AML-193 (cell line): ENCODE results near the gene HYDIN.
"Not testable (repeated sequence)": the region's sequence is repeated elsewhere in the genome, so short reads cannot be mapped to it uniquely, and the experiment has no call there.

Experiments
- DNase-seq, 2 experiments: peaks; one replicate each; lab custom pipeline; 2025; lab: John Stamatoyannopoulos, UW

The HYDIN gene

GRCh38 chr16:71225145-71225544 lies 5.4 kb downstream of the HYDIN start:
- DNase-seq, result no peak

GRCh38 chr16:71218306-71218963 lies 12.1 kb downstream of the HYDIN start:
- DNase-seq, result no peak

DNA sequence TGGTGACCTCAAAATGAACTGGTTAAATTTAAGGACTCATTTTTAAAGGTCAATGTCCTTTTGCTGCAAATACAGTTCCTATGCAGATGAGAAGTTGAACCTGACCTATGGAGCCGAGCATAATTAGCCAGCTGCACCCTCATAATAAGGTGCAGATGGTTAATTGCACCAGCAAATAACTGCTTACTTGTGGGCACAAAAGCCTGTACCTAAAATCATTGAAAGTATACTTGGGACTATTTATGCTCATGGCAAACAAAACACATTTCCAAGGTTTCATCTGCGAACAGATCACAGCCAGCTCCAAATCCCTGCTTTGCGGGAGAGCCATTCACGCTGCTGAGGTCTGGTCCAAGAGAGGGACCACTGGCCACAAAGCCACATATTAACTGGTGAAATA lies 13.0 kb downstream of the HYDIN start:
- no peak for DNase-seq

DNA sequence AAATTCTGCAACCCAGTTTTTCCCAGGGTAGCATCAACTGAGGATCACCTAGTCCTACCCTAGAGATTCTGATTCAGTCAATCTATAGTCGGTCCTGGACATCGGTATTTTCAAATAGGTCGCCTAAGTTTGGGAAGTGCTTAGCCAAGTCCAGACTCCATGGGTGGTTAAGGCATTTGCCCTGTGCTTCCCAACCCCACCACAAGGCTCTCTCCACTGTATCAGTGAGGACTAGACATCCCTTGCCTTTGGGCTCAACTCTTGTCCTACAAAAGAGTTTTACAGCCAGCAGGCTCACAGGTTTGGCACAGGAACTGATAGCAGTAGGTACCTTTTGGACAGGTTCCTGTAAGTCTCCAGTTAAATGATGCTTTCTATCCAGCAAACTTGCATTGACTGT lies 13.8 kb downstream of the HYDIN start:
- DNase-seq, result no peak

GRCh38 chr16:71214746-71215381 lies 15.7 kb downstream of the HYDIN start:
- DNase-seq, result peak; percentile 7 to 25

DNA sequence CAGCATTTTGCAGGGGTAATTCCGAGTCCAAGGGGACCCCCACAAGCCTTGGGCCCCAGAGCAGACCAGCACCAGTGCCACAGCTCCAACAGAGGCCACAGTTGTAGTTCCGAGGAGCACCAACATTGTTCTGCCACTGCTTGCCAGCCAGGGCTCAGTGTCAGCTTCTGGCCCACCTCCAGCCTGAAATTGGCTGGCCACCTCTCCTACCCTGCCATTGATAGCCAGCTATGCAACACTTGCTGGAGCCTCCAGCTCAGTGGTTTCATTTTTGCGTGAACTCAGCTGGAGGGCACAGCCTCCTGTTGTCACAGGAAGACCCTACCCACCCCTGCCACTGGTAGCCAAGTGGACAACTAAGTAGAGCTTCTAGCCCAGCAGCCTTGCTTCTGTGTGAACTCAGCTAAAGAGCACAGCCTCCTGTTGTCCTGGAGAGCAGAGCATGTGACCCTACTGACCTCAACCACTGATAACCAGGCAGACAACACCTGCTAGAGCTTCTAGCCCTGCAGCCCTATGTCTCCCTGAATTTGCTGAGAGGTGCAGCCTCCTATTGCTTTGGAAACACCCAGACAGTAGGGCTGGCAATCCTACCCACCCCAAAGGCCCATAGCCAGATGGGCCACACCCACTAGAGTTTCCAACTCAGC lies 24.9 kb downstream of the HYDIN start:
- DNase-seq, result no peak

DNA sequence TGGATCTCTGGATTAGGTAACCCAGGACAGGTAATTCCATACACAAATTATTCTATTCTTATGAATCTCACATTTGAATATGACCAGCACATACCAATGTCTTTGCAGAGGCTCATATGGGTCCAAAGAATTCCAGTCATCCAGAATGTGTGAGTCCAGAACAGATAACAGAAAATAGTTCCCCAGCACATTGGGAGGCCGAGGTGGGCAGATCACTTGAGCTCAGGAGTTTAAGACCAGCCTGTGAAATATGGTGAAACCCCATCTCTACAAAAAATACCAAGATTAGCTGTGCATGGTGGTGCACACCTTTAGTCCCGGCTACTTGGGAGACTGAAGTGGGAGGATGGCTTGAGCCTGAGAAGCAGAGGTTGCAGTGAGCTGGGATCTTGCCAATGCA lies 26.9 kb downstream of the HYDIN start:
- DNase-seq, result no peak

GRCh38 chr16:71201556-71201955 lies 29.0 kb downstream of the HYDIN start:
- no peak for DNase-seq

DNA sequence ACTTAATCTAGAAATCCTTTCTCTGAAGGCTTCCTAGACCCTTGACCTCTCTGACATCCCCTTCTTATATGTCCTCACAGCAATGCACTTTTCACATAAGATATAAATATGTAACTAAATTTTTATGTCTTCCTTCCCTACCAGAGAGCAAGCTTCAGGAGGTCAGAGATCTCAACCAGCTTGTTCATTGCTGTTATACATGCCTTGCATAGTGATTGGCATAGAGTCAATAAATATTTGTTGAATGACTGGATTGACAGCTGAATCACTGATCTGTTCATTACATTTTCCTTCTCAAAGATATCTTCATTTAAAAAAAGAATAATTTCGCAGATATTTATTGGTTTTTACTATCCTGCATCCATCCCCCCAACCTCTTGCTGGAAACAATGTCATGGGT lies 29.5 kb downstream of the HYDIN start:
- no peak for DNase-seq

DNA sequence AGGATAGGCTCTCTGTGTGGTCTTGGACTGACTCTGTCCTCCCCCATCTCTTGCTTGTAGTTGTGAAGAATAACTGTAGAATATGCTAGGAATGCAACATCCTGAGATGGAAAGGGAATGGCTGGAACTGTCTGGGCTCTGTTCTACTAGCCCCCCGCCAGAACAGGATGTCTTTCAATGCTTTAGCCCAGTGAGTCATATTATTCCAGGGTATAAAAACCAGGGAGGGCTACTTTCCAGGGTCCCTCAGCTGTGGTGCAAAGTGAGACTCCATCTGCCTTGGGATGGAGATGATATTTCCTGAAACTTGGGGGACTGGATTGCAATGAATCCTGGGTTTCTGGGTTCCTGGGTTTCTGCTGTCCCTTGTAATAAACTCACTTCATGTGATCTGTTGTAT lies 32.1 kb downstream of the HYDIN start:
- DNase-seq, result no peak

GRCh38 chr16:71192387-71192786 lies 38.1 kb downstream of the HYDIN start:
- DNase-seq, result no peak

DNA sequence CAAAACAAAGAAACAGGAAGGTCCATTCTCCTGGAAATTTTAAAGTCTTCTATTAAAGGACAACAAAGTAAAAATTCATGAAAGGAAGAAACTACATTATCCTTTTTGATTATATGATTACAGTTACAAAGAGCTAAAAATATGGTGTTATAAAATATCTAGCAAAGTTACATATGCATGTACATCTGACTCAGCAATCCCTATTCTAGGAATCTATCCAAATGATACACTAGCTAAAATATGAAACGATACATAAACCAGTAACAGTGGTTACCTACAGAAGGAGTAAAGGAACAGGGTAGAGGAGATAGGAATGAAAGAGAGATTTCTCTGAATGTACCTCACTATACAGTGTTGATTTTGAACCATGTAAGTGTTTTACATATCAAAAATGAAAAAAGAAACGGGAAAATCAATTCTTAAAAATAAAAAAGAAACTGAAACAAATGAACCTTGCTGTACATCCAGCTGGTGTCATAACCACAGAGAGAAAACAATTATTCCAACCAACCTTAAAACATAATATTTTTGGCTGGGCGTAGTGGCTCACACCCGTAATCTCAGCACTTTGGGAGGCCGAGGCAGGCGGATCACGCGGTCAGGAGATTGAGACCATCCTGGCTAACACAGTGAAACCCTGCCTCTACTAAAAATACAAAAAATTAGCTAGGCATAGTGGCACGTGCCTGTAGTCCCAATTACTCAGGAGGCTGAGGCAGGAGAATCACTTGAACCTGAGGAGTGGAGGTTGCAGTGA lies 41.4 kb downstream of the HYDIN start:
- no peak for DNase-seq

DNA sequence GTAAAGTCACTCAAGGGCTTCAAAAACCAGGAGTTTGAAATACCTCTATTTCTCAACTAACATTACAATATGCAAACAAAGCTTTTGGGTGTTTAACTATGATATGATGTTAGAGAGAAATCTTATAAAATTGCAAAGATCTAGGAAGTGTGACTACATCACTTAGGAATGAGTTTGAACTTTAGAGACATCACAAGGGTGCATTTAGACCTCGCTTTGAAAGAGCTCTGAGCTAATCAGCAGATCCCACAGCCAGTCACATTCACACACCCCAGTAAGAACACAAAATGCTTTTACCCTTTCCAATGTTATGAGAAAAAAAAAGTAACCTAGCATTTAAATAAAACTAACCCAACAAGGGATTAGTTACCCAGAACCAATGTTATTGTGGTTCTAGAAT lies 45.2 kb downstream of the HYDIN start:
- no peak for DNase-seq

GRCh38 chr16:71179569-71179968 lies 51.0 kb downstream of the HYDIN start:
- no peak for DNase-seq

DNA sequence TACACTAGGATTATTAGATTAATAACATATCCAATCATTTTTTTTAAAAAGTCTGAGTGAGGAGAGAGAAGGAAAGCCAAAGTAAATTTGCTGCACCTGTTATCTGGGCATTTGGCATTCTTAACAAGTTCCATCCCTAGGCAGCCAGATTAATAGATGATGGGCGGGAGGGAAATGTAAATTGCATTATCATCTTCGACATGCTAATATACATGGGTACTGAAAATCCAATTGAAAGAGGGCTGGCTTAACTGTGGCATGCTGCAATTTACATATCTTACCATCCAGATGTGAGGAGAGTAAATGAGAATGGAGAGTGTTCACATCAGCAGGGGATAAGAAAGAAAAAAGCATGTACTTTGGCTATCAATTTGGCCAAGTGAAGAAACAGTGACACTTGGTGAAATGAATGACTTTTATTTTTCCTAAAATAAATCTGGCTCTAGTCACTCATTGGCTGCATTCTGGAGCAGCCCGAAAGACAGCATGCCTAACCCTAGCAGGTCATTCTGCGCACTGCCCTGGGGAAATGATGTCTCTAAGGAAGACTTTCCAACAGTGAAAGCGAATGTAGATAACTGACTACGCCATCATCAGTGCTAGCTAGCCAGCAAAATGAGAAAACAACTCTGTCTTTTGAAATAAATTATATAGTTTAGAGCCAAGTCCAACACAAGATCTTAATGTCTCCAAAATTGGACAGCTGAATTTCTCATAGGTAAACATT lies 57.9 kb downstream of the HYDIN start:
- DNase-seq, result no peak

- not testable (repeated sequence) for DNase-seq
Measured at GRCh38 chr16:71161007-71161406, 69.5 kb downstream of the HYDIN start.

DNA sequence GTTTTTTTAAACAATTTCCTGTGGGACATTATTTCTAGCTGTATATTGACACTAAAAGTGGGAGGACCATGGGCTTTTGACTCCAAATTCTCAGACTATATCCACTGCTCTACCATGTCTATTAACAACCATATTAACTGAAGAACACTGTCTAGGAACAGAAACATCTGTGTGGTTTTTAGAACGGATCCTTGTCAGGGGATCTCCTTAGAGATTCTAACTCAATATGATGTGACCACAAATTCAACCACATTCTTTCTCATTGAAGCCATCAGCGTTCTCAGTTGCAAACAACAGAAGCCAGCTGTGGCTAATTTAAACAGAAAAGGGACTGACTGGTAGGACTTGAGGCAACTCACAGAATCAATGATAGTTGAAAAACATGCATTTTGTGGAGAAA lies 73.2 kb downstream of the HYDIN start:
- not testable (repeated sequence) for DNase-seq

DNA sequence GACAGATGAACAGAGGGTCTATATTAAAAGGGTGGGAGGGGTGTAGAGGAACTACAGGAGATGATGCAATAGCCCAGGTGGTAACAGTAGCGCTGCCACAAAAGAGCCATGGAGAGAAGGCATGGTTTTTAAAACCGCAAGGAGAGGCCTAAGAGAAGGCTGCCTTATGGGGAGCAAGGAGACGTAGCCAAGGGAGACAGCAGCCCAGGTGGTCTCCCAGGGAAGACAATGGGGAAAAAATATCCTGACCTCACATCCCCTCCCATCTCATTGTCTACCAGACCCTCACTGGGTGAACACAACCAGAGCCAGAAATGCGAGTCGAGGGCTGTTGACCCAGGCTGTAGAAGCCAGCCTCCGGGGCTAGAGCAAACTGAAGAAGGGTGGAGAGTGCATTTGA lies 77.2 kb downstream of the HYDIN start:
- not testable (repeated sequence) for DNase-seq

- not testable (repeated sequence) for DNase-seq
Measured at GRCh38 chr16:71151654-71152053, 78.9 kb downstream of the HYDIN start.

- not testable (repeated sequence) for DNase-seq
Measured at GRCh38 chr16:71143246-71143645, 87.3 kb downstream of the HYDIN start.

GRCh38 chr16:71110565-71110964 lies 120.0 kb downstream of the HYDIN start:
- DNase-seq, result not testable (repeated sequence)

DNA sequence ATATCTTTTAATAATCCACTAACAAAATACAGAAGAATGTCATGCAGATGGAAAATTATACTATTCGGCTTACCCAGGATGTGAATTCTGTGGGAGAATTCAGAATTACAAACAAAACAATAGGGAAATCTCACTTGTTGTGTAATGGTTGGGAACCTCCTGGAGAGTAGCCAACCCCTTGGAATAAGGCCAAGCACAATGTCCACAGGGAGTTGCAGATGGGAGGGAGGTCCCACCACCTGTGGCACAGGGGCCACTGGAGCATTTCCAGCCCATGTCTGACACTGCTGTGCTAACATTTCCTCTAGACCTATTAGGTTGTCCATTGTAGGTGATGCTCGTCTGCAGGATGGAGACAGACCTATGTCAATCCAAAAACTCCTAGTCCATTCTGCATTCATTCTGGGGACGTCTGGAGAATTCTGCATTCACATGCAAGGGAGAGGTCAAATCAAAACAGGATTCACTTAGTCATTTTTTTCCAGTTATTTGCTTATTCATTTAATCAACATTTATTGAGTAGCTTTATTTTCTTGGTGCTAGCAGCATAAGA lies 120.8 kb downstream of the HYDIN start:
- not testable (repeated sequence) for DNase-seq
